Small intestine (tissue), 7 donors: ENCODE measurements around the gene MGST2. TPM values are rescaled to one million over a fixed set of nuclear protein-coding genes. Genes with fewer than 3 reads are reported as not detected.

ENCODE experiments used
- DNase-seq, 2 donors: peaks; one replicate each; pipeline versions ENCODE4 v3.0.0 to v3.0.0-alpha.2; 2013
- FAIRE-seq: peaks from 2 replicates; lab custom pipeline; 2012; peaks lifted over from hg19 to GRCh38; lab: Jason Lieb, UNC
- H3K27ac ChIP-seq, 3 donors: one replicate each; pipeline ENCODE4 v1.5.1; 2013; ENCODE audit warnings: low read length in 2 of 3, mild to moderate bottlenecking in 2 of 3, control low read depth in 1 of 3, inconsistent platforms in 1 of 3, low read depth in 1 of 3, moderate library complexity in 1 of 3
- H3K27me3 ChIP-seq, 3 donors: one replicate each; pipeline ENCODE4 v1.6.1; 2013; ENCODE audit warnings: low read length in 3 of 3, inconsistent platforms in 1 of 3; ENCODE audit not compliant: control insufficient read depth in 3 of 3, insufficient read depth in 3 of 3
- H3K36me3 ChIP-seq, 3 donors: one replicate each; pipeline ENCODE4 v1.6.1; 2013; ENCODE audit warnings: low read length in 3 of 3, inconsistent platforms in 1 of 3, low read depth in 1 of 3, mild to moderate bottlenecking in 1 of 3, moderate library complexity in 1 of 3; ENCODE audit not compliant: control insufficient read depth in 3 of 3, insufficient read depth in 2 of 3
- H3K4me1 ChIP-seq, 3 donors: one replicate each; pipeline ENCODE4 v1.6.1; 2013; ENCODE audit warnings: low read length in 2 of 3, inconsistent platforms in 1 of 3, low read depth in 1 of 3, mild to moderate bottlenecking in 1 of 3, moderate library complexity in 1 of 3; ENCODE audit not compliant: control insufficient read depth in 3 of 3, insufficient read depth in 2 of 3
- H3K4me3 ChIP-seq, 3 donors: one replicate each; pipeline ENCODE4 v1.5.1; 2013; ENCODE audit warnings: low read length in 3 of 3, control low read depth in 1 of 3, inconsistent platforms in 1 of 3, low read depth in 1 of 3, mild to moderate bottlenecking in 1 of 3, moderate library complexity in 1 of 3
- H3K9me3 ChIP-seq, 2 donors: one replicate each; pipeline ENCODE4 v1.6.1; 2013; ENCODE audit warnings: low read depth in 1 of 2, low read length in 1 of 2; ENCODE audit not compliant: control insufficient read depth in 2 of 2, insufficient read depth in 1 of 2
- WGBS, 3 donors: extraction: QIAGEN DNeasy Blood & Tissue Kit; methylation state at CpG; one replicate each; pipeline ENCODE4 v1.1.7; 2013; 5-methylcytosine and 5-hydroxymethylcytosine counted together
- polyA plus RNA-seq, 4 donors: library from polyadenylated mRNA; stranded (reverse) in 3 of 4; unstranded in 1 of 4; fragments of 200-250 nt in 3 of 4; fragments of 120-200 nt in 1 of 4; gene quantifications; one replicate each; pipeline versions ENCODE4 v1.2.1 to v1.2.3, GENCODE V29; 2013
- donor health status: healthy with polysubstance abuse.
- donor health status: control.
- donor health status: control.
- donor health status: Bipolar disorder and iron deficiency.
- donor health status: healthy.

Gene MGST2
- polyA plus RNA-seq, 4 donors: 120 to 225 (median 211) TPM

GRCh38 chr4:139704915-139705485, 39.4 kb downstream of the MGST2 start:
- peaks cover 7 to 20% (median 11%) of the 10 kb centered on the region in 3 donors for H3K36me3 ChIP-seq
- H3K27me3 ChIP-seq: no peaks in the 10 kb centered on the region
- H3K27ac ChIP-seq: no peak overlapping the region
- WGBS, 3 donors: 95 to 98% (median 95%) methylated on average over 4 of the region's 4 CpGs
- DNase-seq (peak in 1 of 2 donors; percentile 16), FAIRE-seq (no peak)
- H3K4me1 ChIP-seq: no peaks in the 10 kb centered on the region
- no peaks in the 10 kb centered on the region for H3K9me3 ChIP-seq
- no peak overlapping the region for H3K4me3 ChIP-seq

- Histone ChIP-seq H3K4me3 (no peak overlapping the region), H3K4me1 (no peaks in the 10 kb centered on the region), H3K9me3 (no peaks in the 10 kb centered on the region), H3K36me3 (peaks cover 4 to 16% (median 5%) of the 10 kb centered on the region in 3 donors), H3K27me3 (no peaks in the 10 kb centered on the region), H3K27ac (no peak overlapping the region)
- peak; percentile 23 to 26 for DNase-seq
- no peak for FAIRE-seq
- WGBS, 3 donors: 33 to 88% (median 34%) methylated on average over 1 of the region's 1 CpG
Observed at GRCh38 chr4:139709660-139710059, 44.0 kb downstream of the MGST2 start.

GRCh38 chr4:139710073-139710472, 44.5 kb downstream of the MGST2 start:
- no peak overlapping the region for H3K4me3 ChIP-seq
- peaks cover 2 to 16% (median 5%) of the 10 kb centered on the region in 3 donors for H3K36me3 ChIP-seq
- no peak for FAIRE-seq
- no peaks in the 10 kb centered on the region for H3K27me3 ChIP-seq
- H3K4me1 ChIP-seq: no peaks in the 10 kb centered on the region
- H3K9me3 ChIP-seq: no peaks in the 10 kb centered on the region
- DNase-seq: no peak
- no peak overlapping the region for H3K27ac ChIP-seq
- 82 to 94% (median 88%) methylated on average over 2 of the region's 2 CpGs for WGBS, 3 donors

- Histone ChIP-seq H3K36me3 (peaks cover 0 to 16% (median 2%) of the 10 kb centered on the region in 3 donors), H3K27me3 (no peaks in the 10 kb centered on the region), H3K9me3 (no peaks in the 10 kb centered on the region), H3K4me3 (no peak overlapping the region), H3K27ac (no peak overlapping the region), H3K4me1 (no peaks in the 10 kb centered on the region)
- 28 to 81% (median 59%) methylated on average over 4 of the region's 4 CpGs for WGBS, 3 donors
- FAIRE-seq: no peak
- DNase-seq: peak in 1 of 2 donors; percentile 92
Observed at GRCh38 chr4:139711461-139711860, 45.8 kb downstream of the MGST2 start.

DNA sequence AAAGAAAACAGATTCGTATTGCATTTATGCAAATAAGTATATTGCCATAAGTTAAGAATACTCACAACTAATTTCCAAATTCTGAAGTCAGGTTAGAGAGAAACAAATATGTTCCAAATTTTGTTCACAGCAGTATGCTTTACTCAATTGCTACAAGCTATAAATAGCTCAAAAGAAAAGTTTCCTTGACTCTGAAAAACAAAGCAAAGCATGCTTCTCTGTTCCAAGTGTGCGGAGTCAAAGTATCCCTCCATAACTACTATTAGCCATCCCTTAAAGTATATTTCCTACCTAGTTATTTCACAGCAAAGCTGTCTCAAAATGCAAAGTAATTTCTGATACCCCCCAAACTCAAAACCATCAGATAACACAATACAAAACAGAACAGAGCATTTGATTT, 47.3 kb downstream of the MGST2 start:
- H3K9me3 ChIP-seq: no peaks in the 10 kb centered on the region
- H3K4me3 ChIP-seq: no peak overlapping the region
- FAIRE-seq (no peak), DNase-seq (no peak)
- WGBS, 3 donors: 88 to 96% (median 90%) methylated on average over 2 of the region's 2 CpGs
- no peaks in the 10 kb centered on the region for H3K27me3 ChIP-seq
- H3K27ac ChIP-seq: no peak overlapping the region
- H3K4me1 ChIP-seq: no peaks in the 10 kb centered on the region
- H3K36me3 ChIP-seq: peaks cover 0 to 23% (median 2%) of the 10 kb centered on the region in 3 donors

- WGBS, 3 donors: 83 to 87% (median 86%) methylated on average over 9 of the region's 9 CpGs
- peaks cover 0 to 42% (median 0%) of the 10 kb centered on the region in 3 donors for H3K36me3 ChIP-seq
- no peak overlapping the region for H3K27ac ChIP-seq
- H3K9me3 ChIP-seq: no peaks in the 10 kb centered on the region
- H3K27me3 ChIP-seq: no peaks in the 10 kb centered on the region
- DNase-seq (no peak), FAIRE-seq (no peak)
- H3K4me1 ChIP-seq: no peaks in the 10 kb centered on the region
- H3K4me3 ChIP-seq: no peak overlapping the region
Observed at GRCh38 chr4:139715746-139716391, 50.2 kb downstream of the MGST2 start.

DNA sequence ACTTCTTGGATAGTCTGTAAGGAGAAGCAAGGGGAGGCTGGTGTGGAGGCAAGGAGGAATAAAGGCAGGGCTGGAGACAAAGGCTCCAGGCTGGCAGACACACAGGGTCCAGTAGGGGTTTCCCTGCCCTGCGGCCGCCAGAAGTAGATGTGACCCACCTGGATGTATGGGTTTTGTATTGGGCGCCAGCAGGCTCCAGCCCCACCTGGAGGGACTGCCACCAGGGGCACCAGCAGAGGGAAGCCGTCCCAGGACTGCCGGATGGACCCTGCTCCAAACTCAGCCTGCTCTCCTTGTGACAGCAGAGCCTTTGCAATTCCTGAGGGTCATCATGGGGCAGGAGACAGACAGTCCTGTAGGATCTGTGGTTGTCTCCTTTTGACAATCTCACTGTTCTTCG, 52.7 kb downstream of the MGST2 start:
- Histone ChIP-seq H3K4me3 (no peak overlapping the region), H3K27ac (no peak overlapping the region), H3K4me1 (no peaks in the 10 kb centered on the region), H3K36me3 (peaks cover 0 to 42% (median 0%) of the 10 kb centered on the region in 3 donors), H3K27me3 (no peaks in the 10 kb centered on the region), H3K9me3 (no peaks in the 10 kb centered on the region)
- FAIRE-seq (no peak), DNase-seq (no peak)
- WGBS, 3 donors: 90 to 95% (median 92%) methylated on average over 6 of the region's 6 CpGs

DNA sequence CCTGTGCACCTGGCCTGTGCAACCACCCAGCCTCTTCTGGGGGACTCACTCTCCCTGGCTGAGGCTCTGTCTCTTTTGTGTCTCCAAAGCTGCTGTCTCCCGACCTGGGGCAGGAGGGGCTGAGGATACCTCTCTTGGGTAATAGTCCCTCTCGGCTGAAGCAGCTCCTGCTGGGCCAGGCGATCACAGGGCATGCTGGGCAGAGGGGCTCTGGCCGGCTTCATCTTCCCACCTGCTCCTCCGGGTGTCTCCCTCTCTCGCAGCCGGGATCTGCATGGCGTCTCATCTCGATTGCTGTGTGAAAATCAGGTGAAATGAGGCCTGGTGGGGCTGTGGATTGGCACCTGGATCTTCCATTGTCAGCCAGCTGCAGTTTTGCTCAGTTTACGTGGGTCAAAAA, 53.2 kb downstream of the MGST2 start:
- no peak for FAIRE-seq
- Histone ChIP-seq H3K36me3 (peaks cover 0 to 42% (median 0%) of the 10 kb centered on the region in 3 donors), H3K4me1 (no peaks in the 10 kb centered on the region), H3K27ac (no peak overlapping the region), H3K4me3 (no peak overlapping the region), H3K9me3 (no peaks in the 10 kb centered on the region), H3K27me3 (no peaks in the 10 kb centered on the region)
- 89 to 91% (median 89%) methylated on average over 10 of the region's 10 CpGs for WGBS, 3 donors
- no peak for DNase-seq
